Cardiac fibroblast (primary cell): Measurements from ENCODE around the gene TJP3.

Experiments
- DNase-seq, 2 donors: peaks; one replicate each; pipeline versions ENCODE4 v3.0.0 to v3.0.0-alpha.2; 2010; ENCODE audit warnings: low read depth in 2 of 2
- H3K4me3 ChIP-seq, 2 donors: replicated peaks in 1 of 2; 1 replicate in 1 of 2; 2 replicates in 1 of 2; pipeline ENCODE4 v1.5.1; 2011; ENCODE audit warnings: low read depth in 2 of 2, low read length in 2 of 2, mild to moderate bottlenecking in 2 of 2, moderate library complexity in 1 of 2
- TF ChIP-seq, protein P1 (sequence below): IDR thresholded peaks from one replicate; pipeline ENCODE4 v1.5.1; 2011; ENCODE audit warnings: low read depth, mild to moderate bottlenecking, low read length, inconsistent platforms

Gene TJP3

DNA sequence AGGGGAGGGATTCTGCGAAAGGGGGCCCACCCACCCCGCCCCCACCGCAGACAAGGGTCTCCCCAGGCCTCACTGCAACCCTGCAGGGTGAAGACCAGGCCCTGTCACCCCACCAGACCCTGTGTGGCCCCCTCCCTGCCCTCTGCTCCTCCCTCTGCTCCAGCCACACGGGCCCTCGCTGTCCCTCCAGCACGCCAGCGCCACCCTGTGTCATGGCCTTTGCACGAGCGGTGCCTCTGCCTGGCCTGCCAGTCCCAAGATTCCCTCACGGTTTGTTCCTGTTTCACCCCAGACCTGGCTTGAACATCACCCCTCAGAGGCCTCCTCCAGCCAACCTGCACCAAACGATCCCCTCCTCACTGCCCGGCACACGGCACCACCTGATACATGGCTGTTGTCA lies 35.2 kb upstream of the TJP3 start:
- TF ChIP-seq, protein P1, sequence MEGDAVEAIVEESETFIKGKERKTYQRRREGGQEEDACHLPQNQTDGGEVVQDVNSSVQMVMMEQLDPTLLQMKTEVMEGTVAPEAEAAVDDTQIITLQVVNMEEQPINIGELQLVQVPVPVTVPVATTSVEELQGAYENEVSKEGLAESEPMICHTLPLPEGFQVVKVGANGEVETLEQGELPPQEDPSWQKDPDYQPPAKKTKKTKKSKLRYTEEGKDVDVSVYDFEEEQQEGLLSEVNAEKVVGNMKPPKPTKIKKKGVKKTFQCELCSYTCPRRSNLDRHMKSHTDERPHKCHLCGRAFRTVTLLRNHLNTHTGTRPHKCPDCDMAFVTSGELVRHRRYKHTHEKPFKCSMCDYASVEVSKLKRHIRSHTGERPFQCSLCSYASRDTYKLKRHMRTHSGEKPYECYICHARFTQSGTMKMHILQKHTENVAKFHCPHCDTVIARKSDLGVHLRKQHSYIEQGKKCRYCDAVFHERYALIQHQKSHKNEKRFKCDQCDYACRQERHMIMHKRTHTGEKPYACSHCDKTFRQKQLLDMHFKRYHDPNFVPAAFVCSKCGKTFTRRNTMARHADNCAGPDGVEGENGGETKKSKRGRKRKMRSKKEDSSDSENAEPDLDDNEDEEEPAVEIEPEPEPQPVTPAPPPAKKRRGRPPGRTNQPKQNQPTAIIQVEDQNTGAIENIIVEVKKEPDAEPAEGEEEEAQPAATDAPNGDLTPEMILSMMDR: no peak
- DNase-seq: no peak

DNA sequence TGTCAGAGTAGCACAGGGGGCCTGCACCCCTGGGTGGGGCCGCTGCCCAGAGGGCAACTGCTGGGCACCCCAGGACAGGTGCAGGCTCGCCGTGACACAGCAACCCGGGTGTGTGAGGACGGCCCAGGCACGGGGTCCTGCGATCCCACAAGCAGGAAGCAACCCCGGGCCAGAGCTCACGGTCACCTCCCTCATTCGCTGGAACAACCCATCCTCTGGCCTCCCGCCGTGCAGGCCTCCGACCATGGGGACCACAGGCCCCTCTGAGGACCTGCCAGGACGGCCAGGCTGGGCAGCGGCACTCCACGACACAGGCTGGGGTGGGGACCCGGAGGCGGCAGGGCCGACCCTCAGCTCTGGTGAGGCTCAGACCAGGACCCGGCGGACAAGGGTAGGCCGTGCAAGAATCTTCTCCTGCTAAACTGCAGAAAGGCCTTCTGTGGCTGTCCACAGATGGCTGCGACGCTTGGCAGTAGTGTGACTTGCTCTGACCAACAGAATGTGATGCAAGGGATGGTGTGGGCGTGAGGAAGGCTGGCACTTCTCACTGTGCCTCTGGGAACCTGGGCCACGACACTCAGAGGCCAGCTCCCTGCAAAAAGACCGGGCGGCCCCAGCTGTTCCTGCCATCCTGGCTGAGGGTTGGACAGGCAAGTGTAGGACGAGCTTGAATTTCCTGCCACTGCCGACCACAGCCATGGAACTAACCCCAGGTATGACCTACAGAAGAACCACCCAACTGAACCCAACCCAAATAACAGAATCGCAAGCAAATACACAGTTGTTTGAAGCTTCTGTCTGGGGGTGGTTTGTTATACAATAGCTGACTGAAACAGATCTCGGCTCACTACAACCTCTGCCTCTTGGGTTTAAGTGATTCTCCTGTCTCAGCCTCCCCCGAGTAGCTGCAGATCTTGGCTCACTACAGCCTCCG lies 34.4 kb upstream of the TJP3 start:
- H3K4me3 ChIP-seq: no peak overlapping the region
- TF ChIP-seq, protein P1: no peak
- DNase-seq: no peak

More for the DNA sequence above, 35.2 kb upstream of the TJP3 start:
- no peak overlapping the region for H3K4me3 ChIP-seq

DNA sequence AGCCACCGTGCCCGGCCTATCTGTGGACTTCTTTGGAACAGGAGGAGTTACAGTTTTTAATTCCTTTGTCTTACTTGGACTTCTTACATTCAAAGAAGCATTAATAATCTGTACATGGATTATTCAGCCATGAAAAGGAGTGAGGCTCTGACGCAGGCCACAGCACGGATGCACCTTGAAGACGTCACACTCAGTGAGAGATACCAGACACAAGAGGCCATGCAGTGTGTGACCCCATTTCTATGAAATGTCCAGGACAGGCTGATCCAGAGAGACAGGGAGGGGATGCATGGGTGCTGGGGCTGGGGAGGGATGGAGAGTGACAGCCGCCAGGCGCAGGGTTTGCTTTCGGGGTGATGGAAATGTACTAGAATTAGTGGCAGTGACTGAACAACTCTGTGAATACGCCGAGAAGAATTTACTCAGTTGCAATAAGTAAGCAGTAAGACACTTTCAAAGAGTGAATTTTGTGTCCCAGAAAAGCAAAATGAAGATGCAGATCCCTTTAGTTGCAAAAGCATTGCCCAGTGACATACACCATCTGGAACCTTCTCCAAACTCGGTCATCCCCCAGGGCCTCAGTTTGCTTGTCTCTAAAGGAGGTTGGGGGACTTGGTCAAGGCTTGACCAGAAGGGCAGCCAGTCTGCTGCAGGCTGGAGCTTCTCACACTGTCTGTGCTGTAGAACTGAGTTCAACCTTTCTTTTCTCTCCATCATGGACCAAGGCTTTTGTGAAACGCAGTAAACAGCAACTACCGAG lies 33.2 kb upstream of the TJP3 start:
- DNase-seq: no peak
- no peak overlapping the region for H3K4me3 ChIP-seq
- TF ChIP-seq, protein P1: no peak

DNA sequence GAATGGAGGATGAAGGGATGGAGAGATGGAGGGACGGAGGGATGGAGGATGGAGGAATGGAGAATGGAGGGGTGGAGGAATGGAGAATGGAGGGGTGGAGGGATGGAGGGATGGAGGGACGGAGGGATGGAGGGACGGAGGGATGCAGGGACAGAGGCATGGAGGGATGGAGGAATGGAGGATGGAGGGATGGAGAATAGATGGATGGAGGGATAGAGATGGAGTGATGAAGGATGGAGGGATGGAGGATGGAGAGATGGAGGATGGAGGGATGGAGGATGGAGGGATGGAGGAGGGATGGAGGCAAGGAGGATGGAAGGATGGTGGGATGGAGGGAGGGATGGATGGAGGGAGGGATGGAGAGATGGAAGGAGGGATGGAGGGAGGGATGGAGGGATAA lies 30.0 kb upstream of the TJP3 start:
- DNase-seq: no peak
- no peak overlapping the region for H3K4me3 ChIP-seq
- TF ChIP-seq, protein P1: no peak

GRCh38 chr19:3679138-3679537 lies 29.0 kb upstream of the TJP3 start:
- H3K4me3 ChIP-seq: no peak overlapping the region
- TF ChIP-seq, protein P1: no peak
- DNase-seq: no peak

DNA sequence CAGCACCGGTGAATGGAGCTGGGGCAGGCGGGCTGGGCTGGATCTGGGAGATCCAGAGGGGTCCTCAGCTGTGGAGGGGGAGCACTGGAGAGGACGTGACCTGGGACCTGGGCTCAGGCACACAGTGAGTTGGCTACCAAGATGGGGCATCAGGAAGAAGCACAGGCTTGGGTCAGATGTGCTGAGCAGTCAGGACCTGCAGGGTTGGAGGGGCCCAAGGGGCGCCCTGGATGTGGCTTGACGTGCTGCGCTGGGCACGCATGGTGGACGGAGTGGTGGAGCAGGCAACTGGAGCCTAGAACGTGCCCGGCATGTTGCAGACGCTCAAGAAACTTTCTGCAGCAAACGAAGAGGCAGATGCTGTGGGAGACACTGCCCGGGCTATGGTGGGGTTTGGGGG lies 28.6 kb upstream of the TJP3 start:
- DNase-seq: no peak
- no peak overlapping the region for H3K4me3 ChIP-seq
- TF ChIP-seq, protein P1: no peak
